Brain pericyte (primary cell): ENCODE data around the gene ELK3.
A peak's percentile ranks its signal among the peaks of the same experiment; 100 is the strongest.
"Not testable (repeated sequence)": the region's sequence is repeated elsewhere in the genome, so short reads cannot be mapped to it uniquely, and the experiment has no call there.

Experiments used
- DNase-seq: peaks from one replicate; pipeline ENCODE4 v3.0.0-alpha.2; 2012; ENCODE audit warnings: low read depth, low spot score

The ELK3 gene

GRCh38 chr12:96303653-96304052, 109.5 kb downstream of the ELK3 start:
- peak; percentile 57 for DNase-seq

GRCh38 chr12:96305665-96306064, 111.5 kb downstream of the ELK3 start:
- no peak for DNase-seq

GRCh38 chr12:96308881-96309280, 114.7 kb downstream of the ELK3 start:
- no peak for DNase-seq

- no peak for DNase-seq
These were observed 115.9 kb downstream of the ELK3 start for GRCh38 chr12:96310067-96310466.

GRCh38 chr12:96311191-96311590, 117.0 kb downstream of the ELK3 start:
- DNase-seq, result no peak

GRCh38 chr12:96313606-96314005, 119.4 kb downstream of the ELK3 start:
- no peak for DNase-seq

GRCh38 chr12:96314723-96315122, 120.5 kb downstream of the ELK3 start:
- DNase-seq, result no peak

GRCh38 chr12:96315741-96316481, 121.7 kb downstream of the ELK3 start:
- not testable (repeated sequence) for DNase-seq

- not testable (repeated sequence) for DNase-seq
These were observed 123.6 kb downstream of the ELK3 start for GRCh38 chr12:96317801-96318200.
